OCI-M2 (cell line): Measurements from ENCODE around the gene LRIG1.

Experiments used
- DNase-seq: peaks from one replicate; lab custom pipeline; 2025; ENCODE audit not compliant: unreplicated experiment; lab: John Stamatoyannopoulos, UW

Gene LRIG1

DNA sequence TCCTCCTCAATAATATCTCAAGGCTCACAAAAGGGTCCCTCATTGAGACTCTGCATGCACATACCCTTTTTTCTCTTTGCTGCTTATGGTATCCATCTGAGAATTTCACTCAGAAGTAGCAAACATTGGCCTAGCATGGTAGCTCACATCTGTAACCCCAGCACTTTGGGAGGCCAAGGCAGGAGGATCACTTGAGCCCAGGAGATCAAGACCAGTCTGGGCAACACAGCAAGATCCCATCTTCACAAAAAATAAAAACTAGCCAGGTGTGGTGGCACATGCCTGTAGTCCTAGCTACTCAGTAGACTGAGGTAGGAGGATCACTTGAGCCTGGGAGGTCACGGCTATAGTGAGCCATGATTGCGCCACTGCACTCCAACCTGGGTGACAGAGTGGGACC lies 11.7 kb downstream of the LRIG1 start:
- no peak for DNase-seq

GRCh38 chr3:66488492-66488891 lies 12.3 kb downstream of the LRIG1 start:
- no peak for DNase-seq

DNA sequence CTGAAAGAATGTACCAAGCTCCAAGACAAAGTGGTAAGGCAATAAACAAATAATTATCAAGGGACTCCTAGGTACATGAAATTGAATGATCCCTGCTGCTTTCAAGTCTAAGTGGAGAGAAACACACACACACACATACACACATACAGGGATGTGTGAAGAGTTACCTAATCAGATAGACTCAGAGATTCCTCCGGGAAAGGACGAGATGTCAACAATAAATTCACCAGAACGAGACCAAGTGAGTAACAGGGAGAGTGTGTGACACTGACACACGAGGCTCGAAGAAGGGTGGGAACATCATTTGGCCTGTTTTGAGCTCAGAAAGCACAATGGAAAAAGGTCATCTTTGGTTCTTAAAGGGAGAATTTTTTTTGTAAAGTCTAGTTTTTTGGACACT lies 13.4 kb downstream of the LRIG1 start:
- no peak for DNase-seq

GRCh38 chr3:66486646-66487045 lies 14.2 kb downstream of the LRIG1 start:
- DNase-seq: no peak

DNA sequence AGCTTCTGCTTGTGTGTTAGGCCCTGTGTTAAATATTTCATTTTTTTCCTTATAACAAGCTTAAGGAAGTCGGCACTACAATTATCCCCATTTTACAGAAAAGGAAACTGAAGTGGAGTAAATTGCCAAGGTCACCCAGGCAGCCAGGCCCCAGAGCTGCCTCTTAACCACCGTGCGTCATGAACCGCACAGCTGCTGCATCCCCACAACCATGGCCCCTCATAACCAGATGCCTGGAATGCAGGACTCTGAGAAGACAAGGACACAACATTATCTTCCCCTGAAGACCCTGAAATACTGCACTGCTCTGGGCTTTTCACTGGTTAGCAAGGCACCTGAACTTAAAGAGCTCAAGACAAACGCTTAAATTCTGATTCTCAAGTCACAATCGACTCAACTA lies 14.6 kb downstream of the LRIG1 start:
- DNase-seq: no peak

DNA sequence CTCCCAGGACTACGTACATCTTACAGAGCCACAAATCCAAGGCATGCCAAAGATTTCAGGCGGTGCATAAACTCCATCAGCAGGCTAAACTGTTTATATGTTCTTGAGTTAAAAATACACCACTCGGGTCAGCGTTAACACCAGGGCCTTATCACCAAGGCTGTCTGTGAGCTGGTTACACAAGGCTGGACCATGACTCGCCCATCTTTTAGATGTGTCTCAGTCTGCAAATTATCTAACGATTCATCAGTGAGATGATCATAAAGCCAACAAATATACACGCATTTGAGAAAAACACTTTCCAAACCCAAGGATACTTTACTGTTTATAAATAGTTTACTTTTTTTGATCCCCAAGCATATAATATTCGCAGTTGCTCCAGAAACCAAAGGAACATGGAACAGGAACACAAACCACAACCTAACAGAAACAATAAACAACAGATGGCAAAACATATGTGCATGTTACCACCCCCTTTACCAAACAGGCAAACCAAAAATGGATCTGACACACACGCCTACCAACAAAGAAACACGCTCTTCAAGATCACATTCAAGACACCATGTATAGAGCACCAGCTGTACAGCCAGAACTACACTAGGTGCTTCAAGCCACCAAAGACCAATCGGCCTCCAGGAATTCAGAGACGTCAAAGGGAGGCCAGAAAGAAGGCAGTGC lies 15.4 kb downstream of the LRIG1 start:
- DNase-seq: no peak

GRCh38 chr3:66484106-66484844 lies 16.5 kb downstream of the LRIG1 start:
- no peak for DNase-seq

DNA sequence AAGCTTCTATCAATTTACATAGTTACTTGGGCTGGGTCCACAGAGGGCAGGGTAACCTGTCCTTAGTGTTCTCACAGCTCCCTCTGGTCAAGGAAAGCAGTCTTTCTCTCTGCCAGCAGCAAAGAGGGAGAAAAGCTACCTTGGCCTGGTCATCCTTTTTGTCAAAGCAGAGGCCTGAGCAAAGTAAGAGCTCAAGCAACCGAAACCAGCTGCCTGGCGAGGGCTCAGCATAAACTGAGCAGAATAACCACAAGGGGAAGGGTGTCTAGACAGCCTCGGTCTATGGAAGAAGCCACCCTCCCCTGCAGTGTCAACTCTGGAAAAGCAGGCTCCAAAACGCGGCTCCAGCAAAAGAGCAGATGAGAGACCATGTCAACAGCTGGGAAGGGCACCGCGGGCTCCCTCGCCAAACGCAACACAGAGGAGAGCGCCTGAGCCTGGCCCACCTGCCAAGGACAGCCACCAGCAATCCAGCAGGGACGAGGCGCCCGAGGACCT lies 17.4 kb downstream of the LRIG1 start:
- no peak for DNase-seq

GRCh38 chr3:66483006-66483405 lies 17.8 kb downstream of the LRIG1 start:
- no peak for DNase-seq

DNA sequence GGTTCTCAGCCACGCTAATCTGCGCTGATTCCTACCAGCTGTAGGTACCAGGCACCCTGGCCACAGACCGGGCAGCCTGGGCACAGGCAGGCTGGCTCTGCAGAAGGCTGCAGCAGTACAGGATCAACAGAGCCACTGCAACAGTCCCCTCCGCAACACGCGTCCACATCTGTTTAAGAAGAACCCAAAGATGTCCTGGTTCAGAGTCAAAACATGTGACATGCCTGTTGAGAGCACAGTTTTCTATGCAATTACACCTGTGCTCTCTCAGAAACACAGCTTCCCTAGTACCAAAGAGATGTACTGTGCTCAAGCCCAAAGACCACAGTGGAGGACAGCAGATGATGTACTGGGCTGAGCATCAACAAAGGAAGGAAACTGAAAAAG lies 18.8 kb downstream of the LRIG1 start:
- DNase-seq: no peak

DNA sequence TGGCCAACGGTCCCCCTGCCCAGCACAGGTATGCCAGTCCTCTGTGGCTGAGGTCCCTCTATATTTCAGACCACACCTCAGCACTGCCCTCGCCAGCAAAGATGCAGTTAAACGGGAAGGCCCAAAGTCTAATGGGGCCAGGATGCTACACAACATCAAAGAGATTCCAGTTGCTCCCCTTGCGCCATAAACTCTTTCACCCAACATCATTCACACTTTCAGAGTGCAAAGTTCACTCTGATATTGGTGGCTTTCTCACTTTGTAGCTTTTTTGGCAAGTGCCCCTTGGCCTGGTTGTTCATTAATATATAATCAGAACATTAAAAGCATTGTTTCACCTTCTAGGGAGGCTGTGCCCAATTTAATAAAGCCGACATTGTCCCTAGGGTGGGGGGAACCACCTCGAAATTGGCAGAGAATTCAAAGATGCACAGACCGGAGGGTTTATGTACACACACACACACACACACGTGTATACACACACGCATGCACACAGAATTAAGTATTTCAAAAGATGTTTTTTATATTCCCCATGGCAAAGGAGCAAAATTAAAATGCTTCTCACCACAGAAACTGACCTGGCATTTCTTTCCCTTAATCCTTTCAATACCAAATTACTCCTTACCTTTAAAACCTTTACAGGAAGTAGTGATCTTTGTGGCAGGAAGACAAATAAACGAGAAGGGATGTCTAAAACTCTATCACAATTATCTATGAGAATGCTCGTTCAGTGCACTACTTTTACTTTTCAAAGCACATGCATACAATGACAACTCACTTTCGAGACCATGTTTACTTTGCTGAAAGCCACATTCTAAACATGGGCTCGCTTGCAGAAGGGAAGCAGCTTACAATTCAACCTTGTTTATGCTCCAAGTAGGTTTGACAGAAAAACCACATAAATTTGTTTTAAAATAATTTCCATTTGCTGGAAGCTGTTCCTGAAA lies 19.5 kb downstream of the LRIG1 start:
- no peak for DNase-seq

- no peak for DNase-seq
Observed at GRCh38 chr3:66480666-66481065, 20.2 kb downstream of the LRIG1 start.

GRCh38 chr3:66479532-66479947 lies 21.3 kb downstream of the LRIG1 start:
- no peak for DNase-seq

DNA sequence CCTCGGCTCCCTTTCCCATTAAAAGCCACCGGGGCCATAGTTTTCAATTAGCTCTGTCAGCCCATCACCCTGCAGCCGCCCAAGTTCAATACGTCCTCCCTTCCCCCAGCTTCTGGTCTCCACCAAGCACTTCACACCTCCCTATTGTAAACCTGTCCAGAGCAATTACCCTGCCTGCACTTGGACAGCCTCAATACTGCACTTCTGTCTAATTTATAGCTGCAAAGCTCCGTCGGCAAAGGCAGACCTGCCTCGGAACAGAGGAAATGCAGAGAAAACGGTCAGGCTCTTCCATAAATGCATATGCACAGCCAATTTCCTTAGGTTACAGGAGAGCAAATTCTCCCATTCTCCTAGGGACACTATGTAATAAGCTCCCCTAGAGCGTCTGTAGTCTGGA lies 21.9 kb downstream of the LRIG1 start:
- DNase-seq: no peak

- DNase-seq: no peak
Observed at GRCh38 chr3:66477856-66478255, 23.0 kb downstream of the LRIG1 start.

DNA sequence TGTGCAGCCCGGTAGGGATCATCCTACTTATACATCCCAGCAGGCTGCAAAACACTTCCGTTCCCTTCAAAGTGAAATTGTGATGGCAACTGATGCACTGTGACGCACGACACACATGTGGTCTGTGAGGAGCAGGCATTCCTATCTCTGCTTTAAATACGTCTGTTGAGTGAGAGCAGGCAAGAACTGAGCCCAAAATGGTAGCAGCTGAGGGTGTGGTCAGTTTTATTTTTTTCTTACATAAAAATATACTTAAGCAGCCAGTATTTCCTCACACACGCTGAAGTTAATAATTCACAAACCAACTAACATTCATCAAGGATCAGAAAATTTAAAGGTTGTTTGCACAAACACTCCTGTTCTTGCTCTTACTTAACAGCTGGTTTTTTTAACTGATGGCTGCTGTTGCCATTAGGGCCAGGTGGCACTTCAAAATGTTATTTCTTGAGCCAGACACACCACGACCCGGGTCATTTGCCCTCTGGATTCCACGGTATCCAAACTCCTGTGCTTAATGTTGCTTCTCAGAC lies 23.9 kb downstream of the LRIG1 start:
- DNase-seq: no peak

- no peak for DNase-seq
Observed at GRCh38 chr3:66475386-66476020, 25.3 kb downstream of the LRIG1 start.

DNA sequence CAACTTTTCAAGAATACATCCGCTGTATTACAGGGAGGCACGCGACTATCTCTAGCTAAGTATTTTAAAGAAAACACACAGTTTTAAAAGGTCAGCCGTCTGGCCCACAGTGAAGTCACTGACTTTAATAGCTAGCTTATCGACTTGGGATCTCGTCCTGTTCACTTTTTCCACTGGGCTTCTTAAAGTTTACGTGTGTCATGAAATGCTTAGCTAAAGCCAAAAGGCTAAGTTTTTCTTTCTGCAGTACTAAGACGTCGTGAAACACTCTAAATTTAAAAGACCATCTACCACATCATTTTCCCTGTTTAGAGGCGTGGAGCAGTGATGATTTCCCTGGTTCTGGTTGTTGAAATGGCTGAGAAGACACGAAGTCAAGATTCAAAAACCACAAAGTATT lies 27.1 kb downstream of the LRIG1 start:
- DNase-seq: no peak

DNA sequence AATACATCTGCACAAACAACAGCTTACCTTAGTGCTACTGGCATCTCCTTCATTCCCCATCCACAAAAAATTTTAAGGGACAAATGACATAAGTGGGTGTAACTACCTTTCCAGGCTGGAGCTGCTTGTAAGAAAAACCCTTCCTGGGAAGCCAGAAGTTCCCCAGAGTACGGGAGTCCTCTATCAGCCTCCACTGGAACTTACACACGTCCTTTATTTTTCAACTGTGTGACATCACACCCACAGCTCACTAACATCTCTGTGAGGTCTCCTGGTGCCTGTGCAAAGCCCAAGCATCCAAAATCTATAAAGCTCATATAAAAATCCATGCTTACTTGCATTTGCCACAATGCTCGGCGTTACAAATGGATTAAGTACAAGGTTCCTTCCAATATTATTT lies 27.6 kb downstream of the LRIG1 start:
- no peak for DNase-seq

DNA sequence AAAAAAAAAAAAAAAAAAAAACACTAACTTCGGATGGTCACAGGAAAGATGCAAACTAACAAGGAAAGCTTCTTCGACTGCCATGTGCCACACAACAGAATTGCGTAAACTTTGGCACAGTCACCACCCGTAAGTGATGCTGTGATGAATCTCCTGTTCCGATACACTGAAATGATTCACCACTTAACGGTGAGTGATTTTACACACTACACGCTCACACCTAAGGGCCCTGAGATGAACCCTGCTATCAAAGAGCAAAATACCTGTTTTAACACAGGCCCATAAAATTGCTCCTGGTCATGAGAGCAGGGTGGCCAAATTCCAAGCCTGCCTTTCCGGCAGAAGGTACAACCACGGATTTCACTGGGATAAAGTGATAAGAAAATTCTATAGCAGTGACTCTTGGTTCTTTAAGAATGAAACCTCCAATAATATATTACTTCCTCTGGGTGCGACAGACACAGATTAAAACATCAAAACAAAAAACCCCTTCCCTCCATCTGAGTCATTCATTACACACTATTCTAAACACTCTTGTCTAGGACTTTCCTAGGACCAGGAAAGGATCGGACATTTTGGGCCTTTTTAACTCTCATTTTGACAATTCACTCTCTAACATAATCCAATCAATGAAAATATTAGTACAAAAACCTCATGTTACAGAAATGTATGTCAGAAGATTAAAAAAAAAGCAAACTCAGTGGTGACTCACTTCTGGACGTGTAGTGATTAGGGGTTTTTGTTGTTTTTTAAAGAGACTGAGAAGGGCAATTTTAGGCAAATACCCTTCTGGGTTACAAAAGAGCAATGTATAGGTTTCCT lies 28.3 kb downstream of the LRIG1 start:
- no peak for DNase-seq
